PFSK-1 (cell line): Measurements from ENCODE around the gene TRPM5.

ENCODE experiments used
- POLR2AphosphoS5 ChIP-seq: IDR thresholded peaks from 2 replicates; pipeline ENCODE4 v1.6.1; 2012; ENCODE audit warnings: low read depth, mild to moderate bottlenecking, control low read depth, low read length, moderate library complexity
- REST ChIP-seq, 2 experiments: IDR thresholded peaks; 2 replicates each; pipeline versions ENCODE4 v1.6.1 to v1.8.0; 2011 to 2012; ENCODE audit warnings: low read depth in 2 of 2, low read length in 2 of 2, control low read depth in 1 of 2, inconsistent platforms in 1 of 2, mild to moderate bottlenecking in 1 of 2, moderate library complexity in 1 of 2; ENCODE audit not compliant: insufficient read depth in 1 of 2
- SIN3A ChIP-seq: IDR thresholded peaks from 2 replicates; pipeline ENCODE4 v1.6.1; 2012; ENCODE audit warnings: mild to moderate bottlenecking, low read length, moderate library complexity, borderline replicate concordance; ENCODE audit not compliant: insufficient read depth

GRCh38 chr11:2483426-2483825, 39.1 kb upstream of the TRPM5 start:
- TF ChIP-seq REST (IDR thresholded peaks at IDR 0.05; ENCODE audit: insufficient read depth in 1 of 2, low read depth in 2 of 2, low read length in 2 of 2) (no peak), POLR2AphosphoS5 (no peak), SIN3A (no peak)
